Bronchial epithelial cell (primary cell): ENCODE data around the gene HECW1. TPM values are rescaled to one million over a fixed set of nuclear protein-coding genes. Genes with fewer than 3 reads are reported as not detected.
"Not testable (repeated sequence)": the region's sequence is repeated elsewhere in the genome, so short reads cannot be mapped to it uniquely, and the experiment has no call there.

ENCODE experiments used
- DNase-seq: peaks from one replicate; pipeline ENCODE4 v3.0.0-alpha.2; 2010; ENCODE audit warnings: low read depth
- FAIRE-seq: peaks from 2 replicates; lab custom pipeline; 2011; peaks lifted over from hg19 to GRCh38; lab: Jason Lieb, UNC
- H3K27me3 ChIP-seq: 2 replicates; pipeline ENCODE4 v1.5.1; 2011; ENCODE audit warnings: low read length; ENCODE audit not compliant: control insufficient read depth, insufficient read depth
- H3K36me3 ChIP-seq: 2 replicates; pipeline ENCODE4 v1.5.1; 2011; ENCODE audit warnings: low read length; ENCODE audit not compliant: control insufficient read depth, insufficient read depth
- H3K4me3 ChIP-seq: 2 replicates; pipeline ENCODE4 v1.5.1; 2011; ENCODE audit warnings: mild to moderate bottlenecking, low read depth, low read length, control low read depth
- total RNA-seq: library from RNA; depleted of rRNA; stranded (reverse); fragments of >200 nt; gene quantifications from 2 replicates; pipeline ENCODE4 v1.2.1, GENCODE V29; 2014
- TF ChIP-seq, protein P1 (sequence below): IDR thresholded peaks from 2 replicates; pipeline ENCODE4 v1.5.1; 2011; ENCODE audit warnings: mild to moderate bottlenecking, moderate library complexity, low read length, control low read depth, inconsistent platforms; ENCODE audit not compliant: insufficient read depth, severe bottlenecking

Gene HECW1
- total RNA-seq, 1 donor from 2014 or later = under 0.01 TPM

DNA sequence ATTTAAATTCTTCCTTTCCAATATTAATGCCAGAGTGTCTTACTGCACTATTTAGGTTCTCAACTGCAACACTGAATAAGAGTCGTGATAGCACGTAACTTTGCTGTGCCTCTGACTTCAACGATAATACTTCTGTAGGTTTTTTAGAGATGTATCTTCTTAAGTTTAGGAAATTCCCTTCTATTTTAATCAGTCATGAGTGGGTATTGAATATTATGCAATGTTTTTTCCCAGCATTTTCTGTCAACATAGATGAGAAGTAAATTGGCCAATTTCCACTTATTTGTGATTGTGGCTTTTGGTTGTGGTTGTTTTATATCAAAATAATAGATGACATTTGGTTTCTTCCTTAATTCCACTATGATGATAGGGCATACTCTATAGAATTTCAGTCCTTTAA, 463.8 kb downstream of the HECW1 start:
- no peaks in the 10 kb centered on the region for H3K27me3 ChIP-seq
- TF ChIP-seq, protein P1, sequence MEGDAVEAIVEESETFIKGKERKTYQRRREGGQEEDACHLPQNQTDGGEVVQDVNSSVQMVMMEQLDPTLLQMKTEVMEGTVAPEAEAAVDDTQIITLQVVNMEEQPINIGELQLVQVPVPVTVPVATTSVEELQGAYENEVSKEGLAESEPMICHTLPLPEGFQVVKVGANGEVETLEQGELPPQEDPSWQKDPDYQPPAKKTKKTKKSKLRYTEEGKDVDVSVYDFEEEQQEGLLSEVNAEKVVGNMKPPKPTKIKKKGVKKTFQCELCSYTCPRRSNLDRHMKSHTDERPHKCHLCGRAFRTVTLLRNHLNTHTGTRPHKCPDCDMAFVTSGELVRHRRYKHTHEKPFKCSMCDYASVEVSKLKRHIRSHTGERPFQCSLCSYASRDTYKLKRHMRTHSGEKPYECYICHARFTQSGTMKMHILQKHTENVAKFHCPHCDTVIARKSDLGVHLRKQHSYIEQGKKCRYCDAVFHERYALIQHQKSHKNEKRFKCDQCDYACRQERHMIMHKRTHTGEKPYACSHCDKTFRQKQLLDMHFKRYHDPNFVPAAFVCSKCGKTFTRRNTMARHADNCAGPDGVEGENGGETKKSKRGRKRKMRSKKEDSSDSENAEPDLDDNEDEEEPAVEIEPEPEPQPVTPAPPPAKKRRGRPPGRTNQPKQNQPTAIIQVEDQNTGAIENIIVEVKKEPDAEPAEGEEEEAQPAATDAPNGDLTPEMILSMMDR = no peak
- no peaks in the 10 kb centered on the region for H3K36me3 ChIP-seq
- H3K4me3 ChIP-seq = no peak overlapping the region
- no peak for FAIRE-seq
- no peak for DNase-seq

DNA sequence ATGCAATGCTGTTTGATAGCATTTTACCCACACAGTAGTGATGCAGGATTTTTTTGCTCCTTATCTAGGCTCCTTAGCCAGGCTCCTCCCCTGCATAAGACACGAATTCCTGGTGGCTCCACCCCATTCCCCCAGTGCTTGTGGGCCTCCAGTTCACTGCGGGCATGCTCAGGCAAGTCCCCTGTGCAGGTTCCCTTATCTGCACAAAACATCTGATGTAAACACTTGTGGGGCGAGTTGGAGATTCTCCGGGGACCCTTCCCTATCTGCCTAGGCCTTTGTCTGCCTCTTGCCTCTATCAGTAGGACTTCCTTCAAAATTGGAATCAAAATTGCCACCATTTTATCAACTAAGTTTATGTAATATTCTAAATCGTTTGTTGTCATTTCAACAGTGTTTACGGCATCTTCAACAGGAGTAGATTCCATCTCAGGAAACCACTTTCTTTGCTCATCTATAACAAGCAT, 465.1 kb downstream of the HECW1 start:
- Histone ChIP-seq H3K4me3 (no peak overlapping the region), H3K27me3 (no peaks in the 10 kb centered on the region), H3K36me3 (no peaks in the 10 kb centered on the region)
- TF ChIP-seq, protein P1 = no peak
- FAIRE-seq (no peak), DNase-seq (peak; percentile 93)

DNA sequence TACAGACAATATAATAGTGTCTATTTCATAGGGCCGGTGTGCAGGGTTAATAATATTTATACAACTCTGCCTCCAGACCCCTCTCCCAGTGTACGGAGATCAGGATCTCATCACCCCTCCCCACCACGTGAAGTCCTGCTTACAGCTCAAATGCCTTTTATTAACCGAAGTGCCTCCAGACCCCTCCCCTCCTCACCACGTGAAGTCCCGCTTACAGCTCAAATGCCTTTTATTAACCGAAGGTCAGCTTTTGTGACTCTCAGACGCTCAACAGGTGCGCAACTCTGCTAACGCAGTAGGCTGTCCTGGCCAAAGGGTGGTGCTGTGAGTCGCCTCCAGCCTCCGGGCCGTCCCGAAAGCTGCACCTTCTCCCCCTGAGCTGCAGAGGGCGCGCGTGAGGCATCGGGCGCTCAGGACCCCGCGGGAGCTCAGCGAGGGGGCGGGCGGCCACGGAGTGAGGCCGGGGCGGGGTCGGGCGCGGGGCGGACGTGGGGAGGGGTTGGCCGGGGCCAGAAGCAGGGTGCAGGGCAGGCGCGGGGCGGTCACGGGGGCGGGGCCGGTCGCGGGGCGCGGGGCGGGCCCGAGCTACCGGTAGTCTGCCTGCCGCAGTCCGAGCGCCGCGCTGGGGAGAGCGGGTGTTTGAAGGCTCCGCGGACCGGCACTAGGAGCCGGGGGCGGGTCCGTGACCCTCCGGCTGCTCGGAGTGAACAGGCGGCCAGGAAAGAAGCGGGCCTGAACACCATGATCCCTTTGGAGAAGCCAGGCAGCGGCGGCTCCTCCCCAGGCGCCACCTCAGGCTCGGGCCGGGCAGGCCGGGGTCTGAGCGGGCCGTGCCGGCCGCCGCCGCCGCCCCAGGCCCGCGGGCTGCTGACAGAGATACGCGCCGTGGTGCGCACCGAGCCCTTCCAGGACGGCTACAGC, 470.3 kb downstream of the HECW1 start, which contains the start of gene STK17A:
Gene STK17A (plus strand): TSS at position 606 of the 921 bp plus-strand sequence. CDS start 136 bp downstream, at position 742.
- Histone ChIP-seq H3K27me3 (no peaks in the 10 kb centered on the region), H3K36me3 (no peaks in the 10 kb centered on the region), H3K4me3 (peak within 1 kb of the TSS; percentile 98)
- TF ChIP-seq, protein P1 = peak; percentile 99
- DNase-seq (peak; percentile 78), FAIRE-seq (no peak)

DNA sequence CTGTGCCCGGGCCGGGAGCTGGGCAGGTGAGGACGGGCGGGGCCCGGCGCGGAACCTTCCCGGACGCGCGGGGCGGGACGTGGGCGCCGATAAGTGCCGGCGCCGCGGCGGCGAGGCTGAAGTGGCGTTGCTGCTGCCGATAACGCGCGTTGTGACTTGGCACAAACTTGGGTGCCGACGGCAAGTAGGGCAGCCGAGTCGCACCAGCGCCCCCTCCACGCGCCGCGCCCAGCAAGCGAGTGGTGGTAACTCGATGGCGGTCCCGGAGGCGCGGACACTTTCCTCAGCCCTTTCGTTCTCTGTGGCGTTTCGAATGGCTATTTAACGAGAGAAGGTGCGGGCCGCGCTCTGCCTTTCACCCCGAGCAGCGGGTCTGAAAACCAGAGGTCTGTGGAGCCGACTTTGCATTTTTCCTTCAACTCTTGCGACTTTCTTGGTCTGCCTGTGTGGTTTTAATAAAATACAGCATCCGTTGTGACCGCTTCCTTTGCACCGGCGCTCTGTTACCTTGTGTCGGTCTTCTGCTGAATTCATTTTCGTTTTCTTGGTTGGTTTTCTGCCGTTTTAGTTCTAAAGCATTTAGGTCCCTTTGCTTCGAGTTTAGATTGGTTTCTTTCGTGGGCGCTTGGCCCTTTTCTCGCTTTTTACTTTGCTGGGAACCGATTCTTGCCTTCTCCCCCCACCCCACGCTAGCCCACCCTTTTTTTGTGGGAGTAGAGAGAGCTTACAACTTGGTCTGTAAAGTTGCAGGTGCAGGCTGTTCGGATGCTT, 471.2 kb downstream of the HECW1 start:
- FAIRE-seq (no peak), DNase-seq (no peak)
- H3K36me3 ChIP-seq = no peaks in the 10 kb centered on the region
- TF ChIP-seq, protein P1 = peak; percentile 39
- no peaks in the 10 kb centered on the region for H3K27me3 ChIP-seq
- H3K4me3 ChIP-seq = peak overlapping the region; percentile 98

DNA sequence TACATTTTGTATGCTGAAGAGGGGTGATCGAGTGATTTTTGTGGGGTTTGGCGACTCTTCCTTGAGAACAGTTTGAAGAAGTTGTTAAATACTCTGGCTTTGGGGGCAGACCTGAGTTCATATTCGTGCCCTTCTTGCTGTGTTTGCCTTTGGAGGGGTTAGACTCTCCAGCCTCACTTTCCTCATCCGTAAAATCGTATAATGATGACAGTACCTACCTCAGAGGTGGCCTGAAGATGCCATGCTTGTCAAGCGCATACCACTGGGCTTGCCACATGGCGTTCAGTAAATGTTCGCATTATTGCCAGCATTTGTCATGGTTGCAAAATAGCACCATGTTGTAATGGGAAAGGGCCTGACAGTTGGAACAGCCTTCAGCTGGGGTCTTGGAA, 471.7 kb downstream of the HECW1 start:
- FAIRE-seq (peak; percentile 89), DNase-seq (peak; percentile 74)
- Histone ChIP-seq H3K4me3 (peak overlapping the region; percentile 98), H3K27me3 (no peaks in the 10 kb centered on the region), H3K36me3 (no peaks in the 10 kb centered on the region)
- TF ChIP-seq, protein P1 = no peak

DNA sequence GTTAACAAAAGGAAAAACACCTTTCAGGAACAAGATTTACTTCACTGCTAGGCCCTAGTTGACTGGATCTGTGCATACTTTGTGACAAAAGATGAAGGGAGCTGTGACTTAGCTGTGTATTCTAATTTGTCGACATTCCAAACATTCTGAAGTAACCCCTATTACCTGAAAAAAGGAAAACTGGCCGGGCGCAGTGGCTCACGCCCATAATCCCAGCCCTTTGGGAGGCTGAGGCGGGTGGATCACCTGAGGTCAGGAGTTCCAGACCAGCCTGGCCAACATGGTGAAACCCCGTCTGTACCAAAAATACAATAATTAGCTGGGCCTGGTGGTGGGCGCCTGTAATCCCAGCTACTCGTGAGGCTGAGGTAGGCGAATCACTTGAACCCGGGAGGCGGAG, 472.3 kb downstream of the HECW1 start:
- not testable (repeated sequence) for H3K27me3 ChIP-seq, DNase-seq, H3K36me3 ChIP-seq, FAIRE-seq
- H3K4me3 ChIP-seq = peak overlapping the region; percentile 98
